Neural progenitor cell (in vitro differentiated cells): ENCODE results near the gene PRH1.

Experiments
- EZH2 ChIP-seq: fragments of 200-600 bp; sonication (generic); IDR thresholded peaks from 2 replicates; pipeline ENCODE4 v1.6.1; 2017; ENCODE audit warnings: antibody characterized with exemption, mild to moderate bottlenecking, moderate library complexity
- EZH2phosphoT487 ChIP-seq: fragments of 200-600 bp; sonication (generic); IDR thresholded peaks from 2 replicates; pipeline ENCODE4 v1.6.1; 2017; ENCODE audit warnings: antibody characterized with exemption
- TF ChIP-seq, protein P1 (sequence below): fragments of 200-600 bp; sonication (generic); IDR thresholded peaks from 2 replicates; pipeline ENCODE4 v1.5.1; 2017; ENCODE audit warnings: antibody characterized with exemption, mild to moderate bottlenecking

DNA sequence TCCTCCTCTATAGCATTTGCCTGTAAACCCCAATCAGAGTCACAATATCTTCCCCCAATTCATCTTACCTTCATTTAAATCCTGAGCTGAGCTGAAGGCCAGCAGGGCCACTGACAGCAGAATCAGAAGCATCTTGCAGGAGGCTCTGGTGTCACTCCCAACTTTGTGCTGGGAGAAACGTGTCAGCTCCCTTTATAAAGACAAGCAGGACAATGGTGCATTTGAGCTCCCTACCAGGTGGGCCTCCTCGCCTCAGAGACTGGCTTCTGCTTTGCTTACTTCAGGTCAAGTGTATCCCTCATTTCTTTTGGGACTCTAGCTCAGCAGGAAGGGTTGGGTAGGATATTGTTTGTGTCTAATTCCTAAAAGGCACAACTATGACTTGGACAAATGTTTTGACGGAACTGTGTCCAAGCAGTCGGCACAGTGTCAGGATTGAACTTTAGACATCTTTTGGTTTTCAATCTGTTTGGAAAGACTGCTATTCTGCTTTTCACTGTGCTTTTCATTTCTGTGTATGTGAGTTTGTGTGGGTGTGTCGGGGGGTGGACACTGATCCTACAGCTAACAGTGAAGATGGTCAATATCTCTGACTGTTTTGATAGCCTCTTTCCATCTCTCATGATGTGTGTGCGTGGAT is at the start of gene PRH1:
- TF ChIP-seq EZH2 (no peak), EZH2phosphoT487 (no peak)
- TF ChIP-seq, protein P1, sequence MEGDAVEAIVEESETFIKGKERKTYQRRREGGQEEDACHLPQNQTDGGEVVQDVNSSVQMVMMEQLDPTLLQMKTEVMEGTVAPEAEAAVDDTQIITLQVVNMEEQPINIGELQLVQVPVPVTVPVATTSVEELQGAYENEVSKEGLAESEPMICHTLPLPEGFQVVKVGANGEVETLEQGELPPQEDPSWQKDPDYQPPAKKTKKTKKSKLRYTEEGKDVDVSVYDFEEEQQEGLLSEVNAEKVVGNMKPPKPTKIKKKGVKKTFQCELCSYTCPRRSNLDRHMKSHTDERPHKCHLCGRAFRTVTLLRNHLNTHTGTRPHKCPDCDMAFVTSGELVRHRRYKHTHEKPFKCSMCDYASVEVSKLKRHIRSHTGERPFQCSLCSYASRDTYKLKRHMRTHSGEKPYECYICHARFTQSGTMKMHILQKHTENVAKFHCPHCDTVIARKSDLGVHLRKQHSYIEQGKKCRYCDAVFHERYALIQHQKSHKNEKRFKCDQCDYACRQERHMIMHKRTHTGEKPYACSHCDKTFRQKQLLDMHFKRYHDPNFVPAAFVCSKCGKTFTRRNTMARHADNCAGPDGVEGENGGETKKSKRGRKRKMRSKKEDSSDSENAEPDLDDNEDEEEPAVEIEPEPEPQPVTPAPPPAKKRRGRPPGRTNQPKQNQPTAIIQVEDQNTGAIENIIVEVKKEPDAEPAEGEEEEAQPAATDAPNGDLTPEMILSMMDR: no peak
